ENCODE data around the gene VEZT. TPM values are rescaled to one million over a fixed set of nuclear protein-coding genes. Genes with fewer than 3 reads are reported as not detected.

The VEZT gene
- total and polyA plus RNA-seq, 9 of the 15 experiments (the other 6 are each of a cell fraction or from before 2014, with no cell fraction given), result 16.1 to 61.5 (median 32.6) TPM

GRCh38 chr12:95182868-95183415 lies 34.7 kb upstream of the VEZT start (continued):
- TF ChIP-seq, protein P1, sequence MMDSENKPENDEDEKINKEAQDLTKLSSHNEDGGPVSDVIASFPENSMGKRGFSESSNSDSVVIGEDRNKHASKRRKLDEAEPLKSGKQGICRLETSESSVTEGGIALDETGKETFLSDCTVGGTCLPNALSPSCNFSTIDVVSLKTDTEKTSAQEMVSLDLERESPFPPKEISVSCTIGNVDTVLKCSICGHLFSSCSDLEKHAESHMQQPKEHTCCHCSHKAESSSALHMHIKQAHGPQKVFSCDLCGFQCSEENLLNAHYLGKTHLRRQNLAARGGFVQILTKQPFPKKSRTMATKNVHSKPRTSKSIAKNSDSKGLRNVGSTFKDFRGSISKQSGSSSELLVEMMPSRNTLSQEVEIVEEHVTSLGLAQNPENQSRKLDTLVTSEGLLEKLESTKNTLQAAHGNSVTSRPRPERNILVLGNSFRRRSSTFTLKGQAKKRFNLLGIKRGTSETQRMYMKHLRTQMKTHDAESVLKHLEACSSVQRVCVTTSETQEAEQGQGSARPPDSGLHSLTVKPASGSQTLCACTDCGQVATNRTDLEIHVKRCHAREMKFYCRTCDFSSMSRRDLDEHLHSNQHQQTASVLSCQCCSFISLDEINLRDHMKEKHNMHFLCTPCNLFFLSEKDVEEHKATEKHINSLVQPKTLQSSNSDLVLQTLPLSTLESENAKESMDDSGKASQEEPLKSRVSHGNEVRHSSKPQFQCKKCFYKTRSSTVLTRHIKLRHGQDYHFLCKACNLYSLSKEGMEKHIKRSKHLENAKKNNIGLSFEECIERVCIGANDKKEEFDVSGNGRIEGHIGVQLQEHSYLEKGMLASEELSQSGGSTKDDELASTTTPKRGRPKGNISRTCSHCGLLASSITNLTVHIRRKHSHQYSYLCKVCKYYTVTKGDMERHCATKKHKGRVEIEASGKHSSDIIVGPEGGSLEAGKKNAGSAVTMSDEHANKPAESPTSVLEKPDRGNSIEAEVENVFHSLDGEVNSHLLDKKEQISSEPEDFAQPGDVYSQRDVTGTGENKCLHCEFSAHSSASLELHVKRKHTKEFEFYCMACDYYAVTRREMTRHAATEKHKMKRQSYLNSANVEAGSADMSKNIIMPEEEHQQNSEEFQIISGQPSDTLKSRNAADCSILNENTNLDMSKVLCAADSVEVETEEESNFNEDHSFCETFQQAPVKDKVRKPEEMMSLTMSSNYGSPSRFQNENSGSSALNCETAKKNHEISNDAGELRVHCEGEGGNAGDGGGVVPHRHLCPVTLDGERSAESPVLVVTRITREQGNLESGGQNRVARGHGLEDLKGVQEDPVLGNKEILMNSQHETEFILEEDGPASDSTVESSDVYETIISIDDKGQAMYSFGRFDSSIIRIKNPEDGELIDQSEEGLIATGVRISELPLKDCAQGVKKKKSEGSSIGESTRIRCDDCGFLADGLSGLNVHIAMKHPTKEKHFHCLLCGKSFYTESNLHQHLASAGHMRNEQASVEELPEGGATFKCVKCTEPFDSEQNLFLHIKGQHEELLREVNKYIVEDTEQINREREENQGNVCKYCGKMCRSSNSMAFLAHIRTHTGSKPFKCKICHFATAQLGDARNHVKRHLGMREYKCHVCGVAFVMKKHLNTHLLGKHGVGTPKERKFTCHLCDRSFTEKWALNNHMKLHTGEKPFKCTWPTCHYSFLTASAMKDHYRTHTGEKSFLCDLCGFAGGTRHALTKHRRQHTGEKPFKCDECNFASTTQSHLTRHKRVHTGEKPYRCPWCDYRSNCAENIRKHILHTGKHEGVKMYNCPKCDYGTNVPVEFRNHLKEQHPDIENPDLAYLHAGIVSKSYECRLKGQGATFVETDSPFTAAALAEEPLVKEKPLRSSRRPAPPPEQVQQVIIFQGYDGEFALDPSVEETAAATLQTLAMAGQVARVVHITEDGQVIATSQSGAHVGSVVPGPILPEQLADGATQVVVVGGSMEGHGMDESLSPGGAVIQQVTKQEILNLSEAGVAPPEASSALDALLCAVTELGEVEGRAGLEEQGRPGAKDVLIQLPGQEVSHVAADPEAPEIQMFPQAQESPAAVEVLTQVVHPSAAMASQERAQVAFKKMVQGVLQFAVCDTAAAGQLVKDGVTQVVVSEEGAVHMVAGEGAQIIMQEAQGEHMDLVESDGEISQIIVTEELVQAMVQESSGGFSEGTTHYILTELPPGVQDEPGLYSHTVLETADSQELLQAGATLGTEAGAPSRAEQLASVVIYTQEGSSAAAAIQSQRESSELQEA (IDR thresholded peaks at IDR 0.05; ENCODE audit: low read depth), result no peak
- no peak for TF ChIP-seq KHSRP (IDR thresholded peaks at IDR 0.05)
- TF ChIP-seq, protein P2, sequence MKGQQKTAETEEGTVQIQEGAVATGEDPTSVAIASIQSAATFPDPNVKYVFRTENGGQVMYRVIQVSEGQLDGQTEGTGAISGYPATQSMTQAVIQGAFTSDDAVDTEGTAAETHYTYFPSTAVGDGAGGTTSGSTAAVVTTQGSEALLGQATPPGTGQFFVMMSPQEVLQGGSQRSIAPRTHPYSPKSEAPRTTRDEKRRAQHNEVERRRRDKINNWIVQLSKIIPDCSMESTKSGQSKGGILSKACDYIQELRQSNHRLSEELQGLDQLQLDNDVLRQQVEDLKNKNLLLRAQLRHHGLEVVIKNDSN (CRISPR knock-in tag; IDR thresholded peaks at IDR 0.05), result no peak
- TF ChIP-seq BMI1 (IDR thresholded peaks at IDR 0.05; ENCODE audit: low read length), result no peak
- TF ChIP-seq RBM22 (IDR thresholded peaks at IDR 0.05; ENCODE audit: low read depth, low read length, poor library complexity, severe bottlenecking), result no peak
- TF ChIP-seq, protein P3, sequence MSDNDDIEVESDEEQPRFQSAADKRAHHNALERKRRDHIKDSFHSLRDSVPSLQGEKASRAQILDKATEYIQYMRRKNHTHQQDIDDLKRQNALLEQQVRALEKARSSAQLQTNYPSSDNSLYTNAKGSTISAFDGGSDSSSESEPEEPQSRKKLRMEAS (CRISPR knock-in tag; IDR thresholded peaks at IDR 0.05), result peak; percentile 47
- no peak for TF ChIP-seq ZNF511 (CRISPR knock-in tag; IDR thresholded peaks at IDR 0.05)
- TF ChIP-seq RFX1 (IDR thresholded peaks at IDR 0.05), result no peak
- peak; percentile 15 for TF ChIP-seq CCNT2 (IDR thresholded peaks at IDR 0.05; ENCODE audit: borderline replicate concordance, extremely low read depth, insufficient read length, low read depth, low read length)
- TF ChIP-seq HSF4 (CRISPR knock-in tag; IDR thresholded peaks at IDR 0.05; ENCODE audit: borderline replicate concordance), result no peak
- TF ChIP-seq ARID1B (IDR thresholded peaks at IDR 0.05), result peak; percentile 79
- no peak for TF ChIP-seq XRCC4 (IDR thresholded peaks at IDR 0.05; ENCODE audit: extremely low read depth, insufficient read depth, insufficient read length)
- TF ChIP-seq SMAD2 (IDR thresholded peaks at IDR 0.05; ENCODE audit: low read depth, low read length), result no peak
- TF ChIP-seq TCF15 (CRISPR knock-in tag; IDR thresholded peaks at IDR 0.05), result no peak
- no peak for TF ChIP-seq MTA2 (IDR thresholded peaks at IDR 0.05; ENCODE audit: low read depth)
- TF ChIP-seq ZNF584 (CRISPR knock-in tag; IDR thresholded peaks at IDR 0.05; ENCODE audit: low read depth), result peak; percentile 48; the same call in 1 of the 2 replicates

All from K562 (cell line).